CD4-positive, alpha-beta T cell treated with Interleukin-6 at 100 ng/mL for 8 hours (primary cell): ENCODE data around the gene DNAJA2.

Experiments used
- DNase-seq: peaks from one replicate; pipeline ENCODE4 v3.0.0-alpha.2; 2020; ENCODE audit warnings: mixed read lengths, low spot score

The DNAJA2 gene

DNA sequence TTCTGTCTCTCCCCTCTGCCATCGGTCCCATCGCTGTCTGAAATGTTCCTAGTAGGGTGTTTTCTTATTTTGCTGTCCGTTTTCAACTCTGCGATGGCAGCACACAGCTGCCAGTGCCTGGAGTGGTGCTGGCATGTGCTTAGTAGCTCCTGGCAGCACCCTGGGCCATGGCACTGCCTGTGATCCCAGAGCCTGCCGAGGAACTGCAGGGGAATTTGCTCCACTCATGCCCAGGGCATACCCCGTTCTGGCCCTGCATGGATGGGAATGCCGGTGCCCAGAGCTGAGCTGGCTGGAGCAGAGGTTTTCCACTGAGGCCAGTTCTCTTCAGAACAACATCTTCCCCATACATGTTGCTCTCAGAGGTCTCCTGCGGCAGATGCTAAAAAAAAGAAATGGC is 46.2 kb downstream of the DNAJA2 start:
- no peak for DNase-seq

DNA sequence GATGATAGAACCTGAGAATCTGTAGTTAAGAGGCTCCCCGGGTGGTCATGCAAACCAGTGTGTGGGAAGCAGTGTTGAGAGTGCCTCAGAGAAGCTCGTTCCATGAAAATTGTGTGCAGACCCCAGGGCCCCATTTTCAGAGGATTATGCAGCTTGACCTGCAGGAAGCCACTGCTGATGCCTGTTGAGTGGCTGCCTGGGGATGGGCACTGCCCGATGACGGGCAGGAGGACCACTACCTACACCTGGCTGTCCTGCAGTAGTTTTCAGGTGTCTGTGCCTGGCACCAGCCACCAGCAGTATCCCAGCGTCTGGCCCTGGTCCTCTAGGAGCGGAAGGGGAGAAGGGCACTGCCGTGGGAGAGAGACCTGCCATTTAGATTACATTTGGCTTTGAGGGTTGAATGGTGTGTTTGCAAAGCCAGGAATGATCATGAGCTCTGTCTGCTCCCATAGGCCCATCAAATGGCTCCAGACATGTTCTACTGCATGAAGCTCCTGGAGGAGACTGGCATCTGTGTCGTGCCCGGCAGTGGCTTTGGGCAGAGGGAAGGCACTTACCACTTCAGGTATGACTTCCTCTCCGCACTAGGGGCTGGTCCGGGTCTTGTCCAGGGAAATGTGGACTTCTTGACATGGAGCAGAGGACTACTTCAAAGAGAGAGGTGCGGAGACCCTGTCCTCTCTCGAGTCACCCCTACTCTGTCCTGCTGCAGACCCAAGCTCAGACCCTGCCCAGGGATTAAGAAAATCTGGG is 46.8 kb downstream of the DNAJA2 start:
- no peak for DNase-seq

GRCh38 chr16:46924402-46924801 is 49.1 kb downstream of the DNAJA2 start:
- DNase-seq: no peak

- DNase-seq: no peak
Measured at GRCh38 chr16:46923513-46924295, 49.8 kb downstream of the DNAJA2 start.

GRCh38 chr16:46922239-46922638 is 51.2 kb downstream of the DNAJA2 start:
- no peak for DNase-seq

- no peak for DNase-seq
Measured at GRCh38 chr16:46920402-46921068, 52.9 kb downstream of the DNAJA2 start.

DNA sequence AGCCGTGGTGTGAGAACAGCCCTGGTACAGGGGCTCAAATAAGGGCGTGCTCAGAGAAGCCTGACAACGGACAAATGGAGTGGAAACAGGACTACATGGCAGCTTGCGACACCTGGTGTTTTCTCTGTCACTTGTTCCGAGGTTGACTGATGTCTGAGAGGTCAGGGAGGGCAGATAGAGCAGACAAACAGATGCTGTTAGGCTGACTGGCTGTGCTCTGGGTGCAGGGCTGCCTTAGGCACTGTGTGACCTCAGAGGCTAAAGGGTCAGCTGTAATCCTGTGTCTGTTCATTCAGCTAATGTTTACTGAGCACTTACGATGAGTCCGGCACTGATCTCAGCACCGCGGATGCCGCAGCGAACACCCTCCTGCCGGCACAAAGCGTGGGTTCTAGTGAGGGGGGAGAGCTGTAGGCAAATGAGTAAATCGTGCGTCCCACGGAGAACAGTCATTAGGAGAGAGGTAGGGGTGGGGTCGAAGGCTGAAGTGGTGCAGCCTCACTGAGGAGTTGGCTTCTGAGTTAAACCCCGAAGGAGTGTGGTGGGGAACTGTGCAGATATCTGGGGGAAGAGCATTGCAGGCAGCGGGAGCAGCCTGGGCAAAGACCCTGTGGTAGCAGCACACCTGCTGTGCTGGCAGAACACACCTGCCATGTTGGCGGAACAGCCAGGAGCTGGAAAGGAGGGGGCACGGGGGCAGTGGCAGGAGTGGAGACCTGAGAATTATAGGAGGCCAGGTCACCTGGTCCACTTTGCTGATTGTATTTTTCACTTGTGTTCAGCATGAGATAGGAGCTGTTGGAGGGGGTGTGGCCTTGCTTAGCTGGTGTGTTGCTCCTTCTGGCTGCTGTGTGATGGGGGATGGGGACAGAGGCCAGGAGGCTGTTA is 54.3 kb downstream of the DNAJA2 start:
- no peak for DNase-seq

- DNase-seq: no peak
Measured at GRCh38 chr16:46918400-46918799, 55.1 kb downstream of the DNAJA2 start.

- no peak for DNase-seq
Measured at GRCh38 chr16:46916980-46917379, 56.5 kb downstream of the DNAJA2 start.

- no peak for DNase-seq
Measured at GRCh38 chr16:46915483-46916025, 57.9 kb downstream of the DNAJA2 start.

DNA sequence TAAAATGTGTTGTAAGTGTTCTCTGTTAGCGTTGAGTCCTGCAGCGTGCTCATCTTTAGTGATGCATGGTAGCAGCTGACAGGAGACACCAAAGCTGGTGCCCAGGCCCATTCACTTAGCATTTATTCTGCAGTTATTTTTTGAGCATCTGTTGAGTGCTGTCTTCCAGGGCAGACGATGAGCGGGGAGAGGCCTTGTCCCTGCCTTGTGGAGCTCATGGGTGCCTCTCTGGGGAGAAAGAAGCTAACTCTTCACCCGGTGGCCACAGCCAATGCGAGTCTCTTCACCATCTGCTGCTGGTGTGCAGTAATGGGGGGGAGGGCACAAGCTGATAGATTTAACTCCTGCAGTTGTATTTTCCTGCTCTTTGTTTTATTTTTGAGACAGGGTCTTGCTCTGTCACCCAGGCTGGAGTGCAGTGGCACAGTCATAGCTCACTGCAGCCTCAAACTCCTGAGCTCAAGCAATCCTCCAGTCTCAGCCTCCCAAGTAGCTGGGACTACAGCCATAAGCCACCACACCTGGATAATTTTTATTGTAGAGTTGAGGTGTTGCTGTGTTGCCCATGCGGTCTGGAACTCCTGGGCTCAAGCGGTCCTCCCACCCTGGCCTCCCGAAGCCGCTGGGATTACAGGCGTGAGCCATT is 58.8 kb downstream of the DNAJA2 start:
- DNase-seq: no peak

GRCh38 chr16:46911650-46912049 is 61.8 kb downstream of the DNAJA2 start:
- DNase-seq: no peak

- DNase-seq: no peak
Measured at GRCh38 chr16:46911038-46911437, 62.4 kb downstream of the DNAJA2 start.

DNA sequence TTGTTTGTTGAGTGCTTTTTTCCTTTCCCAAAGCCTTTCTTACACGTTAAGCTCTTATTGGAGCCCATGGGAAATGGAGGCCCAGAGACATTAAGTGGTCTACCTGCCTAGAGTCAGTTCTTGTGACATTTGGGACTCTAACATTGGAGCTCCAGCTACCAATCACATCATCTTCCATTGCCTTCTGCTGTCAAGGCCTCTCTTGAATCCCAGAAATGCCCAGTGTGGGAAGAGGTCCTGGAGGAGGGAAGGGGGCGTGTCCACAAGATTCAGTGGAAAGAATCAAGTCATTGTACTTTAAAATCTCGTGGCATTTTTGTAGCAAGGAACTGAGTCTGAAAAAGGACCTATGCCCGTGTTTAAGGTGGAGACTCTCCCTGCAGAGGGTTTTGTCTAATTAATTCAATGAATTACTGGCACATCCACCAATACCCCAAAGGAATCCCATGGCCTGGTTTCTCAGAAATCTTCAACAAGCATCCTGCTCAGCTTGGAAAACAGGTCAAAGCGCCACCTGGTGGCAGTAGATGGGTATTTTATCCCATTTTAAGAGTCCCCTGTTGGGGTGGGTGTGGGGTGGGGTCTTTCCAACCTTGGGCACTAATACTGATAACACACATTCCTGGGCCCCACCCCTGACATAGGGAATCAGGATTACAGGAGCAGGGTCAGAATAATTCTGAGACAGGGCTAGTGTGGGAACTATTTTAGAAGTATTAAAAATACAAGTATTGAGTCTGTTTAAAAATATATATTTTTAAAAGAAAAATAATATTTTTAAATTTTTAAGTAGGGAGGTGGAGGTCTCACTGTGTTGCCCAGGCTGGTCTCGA is 64.7 kb downstream of the DNAJA2 start:
- DNase-seq: peak; percentile 54

- DNase-seq: no peak
Measured at GRCh38 chr16:46907061-46907774, 66.3 kb downstream of the DNAJA2 start.

DNA sequence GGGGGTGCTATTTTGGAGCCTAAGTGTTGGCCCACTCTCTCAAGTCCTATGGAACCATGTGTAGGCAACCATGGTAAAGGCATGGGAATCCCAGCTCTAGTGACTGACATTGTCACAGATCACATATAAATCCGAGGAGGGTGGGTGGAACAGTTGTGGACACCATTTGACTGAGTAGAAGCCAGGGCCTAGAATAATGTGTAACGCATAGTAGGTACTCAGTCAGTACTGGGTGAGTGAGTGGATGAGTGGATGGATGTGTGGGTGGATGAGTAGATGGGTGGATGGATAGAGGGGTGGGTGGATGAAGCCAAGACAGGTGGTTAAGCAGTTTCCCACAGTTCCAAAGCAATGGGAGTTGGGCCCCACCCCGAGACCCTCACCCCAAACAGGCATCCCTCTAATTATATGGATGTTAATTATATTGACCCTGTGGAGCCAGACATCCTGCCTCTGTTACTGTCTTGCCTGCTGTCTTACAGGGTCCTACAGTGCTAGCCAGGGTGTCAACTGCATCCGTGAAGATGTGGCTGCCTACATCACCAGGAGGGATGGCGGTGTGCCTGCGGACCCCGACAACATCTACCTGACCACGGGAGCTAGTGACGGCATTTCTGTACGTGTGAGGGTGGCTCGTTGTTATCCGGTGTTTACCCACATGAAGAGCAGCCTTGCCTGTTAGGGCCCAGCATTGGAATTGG is 67.0 kb downstream of the DNAJA2 start:
- DNase-seq: no peak
